Spleen (tissue), 7 donors: ENCODE measurements around the gene HBG1.

Experiments used
- CTCF ChIP-seq, 11 experiments: fragments of 200-600 bp in 7 of 11; fragments of 450-650 bp in 4 of 11; sonication (generic) in 4 of 11; IDR thresholded peaks in 8 of 11; conservative IDR thresholded peaks in 3 of 11; 1 replicate in 7 of 11; 2 replicates in 4 of 11; pipeline versions ENCODE4 v1.4.0 to v1.8.0; 2016 to 2021; ENCODE audit warnings: antibody characterized with exemption in 11 of 11, inconsistent platforms in 4 of 11, mild to moderate bottlenecking in 1 of 11
- POLR2AphosphoS5 ChIP-seq, 3 donors: sonication (generic); formaldehyde crosslinking; IDR thresholded peaks; one replicate each; pipeline ENCODE4 v1.5.1; 2017; ENCODE audit warnings: antibody characterized with exemption in 3 of 3
- donor health status: DM: no; HTN: no; CAD: no; lungs with moderate emphysema.
- donor health status: DM: no; HTN: no; CAD: no.
- donor health status: DM: no; HTN: no; CAD: no.

GRCh38 chr11:5286901-5287300 lies 37.2 kb upstream of the HBG1 start:
- no peak for TF ChIP-seq CTCF (IDR thresholded peaks at IDR 0.05 in 8 of 11, conservative IDR thresholded peaks at IDR 0.05 in 3 of 11)
- TF ChIP-seq POLR2AphosphoS5 (IDR thresholded peaks at IDR 0.05): no peak
